AG08395 (cell line): ENCODE results near the gene ATP6V1B1.

Source experiments
- DNase-seq: peaks from one replicate; pipeline ENCODE4 v3.0.0; 2012; ENCODE audit warnings: mixed read lengths, low spot score

The ATP6V1B1 gene

DNA sequence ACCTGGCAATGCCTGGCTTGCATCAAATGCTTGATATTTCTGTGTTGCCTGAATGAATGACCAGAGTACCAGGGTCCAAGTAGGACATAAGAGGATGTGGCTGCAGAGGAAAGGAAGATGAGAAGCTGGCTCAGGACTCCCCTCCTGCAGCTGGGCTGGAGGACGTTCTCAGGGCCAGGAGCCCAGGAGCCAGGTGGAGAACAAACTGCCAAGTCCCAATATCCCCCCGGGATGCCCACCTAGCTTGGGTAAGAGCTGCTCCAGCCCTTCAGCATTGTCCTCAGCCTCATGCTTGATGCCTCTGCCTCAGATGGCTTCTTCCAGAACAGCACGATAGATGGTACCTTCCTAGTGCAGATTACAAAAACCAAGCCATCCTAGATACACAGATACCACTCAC, 8.6 kb upstream of the ATP6V1B1 start:
- DNase-seq: no peak

DNA sequence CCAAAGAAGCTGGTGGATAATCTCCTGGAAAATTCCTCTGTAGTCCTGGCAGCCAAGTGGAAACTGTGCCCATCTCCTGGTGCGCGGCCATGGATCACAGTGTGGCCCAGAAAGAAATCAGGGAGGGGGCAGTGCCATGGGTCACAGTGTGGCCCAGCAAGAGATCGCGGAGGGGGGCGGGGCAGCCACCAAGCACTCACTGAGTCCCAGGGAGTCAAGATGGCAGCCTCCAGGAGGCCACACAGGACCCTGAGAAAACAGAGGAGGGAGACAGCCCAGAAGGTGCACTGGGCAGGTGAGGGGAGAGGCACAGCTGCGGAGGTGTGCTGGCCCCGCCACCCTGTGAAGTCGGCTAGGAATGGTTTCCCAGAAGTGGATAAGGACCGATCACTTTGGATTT, 8.1 kb upstream of the ATP6V1B1 start:
- DNase-seq: no peak

DNA sequence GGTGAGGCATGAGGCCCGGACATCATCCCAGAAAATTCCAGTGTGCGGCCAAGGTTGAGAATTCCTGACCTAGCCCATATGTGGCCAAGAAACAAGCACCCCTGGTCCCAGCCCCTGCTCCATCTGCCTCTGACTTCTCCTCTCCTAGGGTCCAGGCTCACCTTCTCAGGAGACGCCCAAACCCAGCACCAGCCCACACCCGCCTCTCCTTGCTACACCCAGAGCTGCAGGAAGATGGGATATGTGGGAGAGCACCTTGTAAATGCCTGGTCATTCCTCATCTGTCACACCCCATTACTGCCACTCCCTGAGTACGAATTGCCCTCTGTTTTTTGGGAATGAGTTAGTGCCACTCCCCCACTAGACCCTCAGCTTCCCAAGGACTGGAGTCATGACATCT, 7.3 kb upstream of the ATP6V1B1 start:
- no peak for DNase-seq

DNA sequence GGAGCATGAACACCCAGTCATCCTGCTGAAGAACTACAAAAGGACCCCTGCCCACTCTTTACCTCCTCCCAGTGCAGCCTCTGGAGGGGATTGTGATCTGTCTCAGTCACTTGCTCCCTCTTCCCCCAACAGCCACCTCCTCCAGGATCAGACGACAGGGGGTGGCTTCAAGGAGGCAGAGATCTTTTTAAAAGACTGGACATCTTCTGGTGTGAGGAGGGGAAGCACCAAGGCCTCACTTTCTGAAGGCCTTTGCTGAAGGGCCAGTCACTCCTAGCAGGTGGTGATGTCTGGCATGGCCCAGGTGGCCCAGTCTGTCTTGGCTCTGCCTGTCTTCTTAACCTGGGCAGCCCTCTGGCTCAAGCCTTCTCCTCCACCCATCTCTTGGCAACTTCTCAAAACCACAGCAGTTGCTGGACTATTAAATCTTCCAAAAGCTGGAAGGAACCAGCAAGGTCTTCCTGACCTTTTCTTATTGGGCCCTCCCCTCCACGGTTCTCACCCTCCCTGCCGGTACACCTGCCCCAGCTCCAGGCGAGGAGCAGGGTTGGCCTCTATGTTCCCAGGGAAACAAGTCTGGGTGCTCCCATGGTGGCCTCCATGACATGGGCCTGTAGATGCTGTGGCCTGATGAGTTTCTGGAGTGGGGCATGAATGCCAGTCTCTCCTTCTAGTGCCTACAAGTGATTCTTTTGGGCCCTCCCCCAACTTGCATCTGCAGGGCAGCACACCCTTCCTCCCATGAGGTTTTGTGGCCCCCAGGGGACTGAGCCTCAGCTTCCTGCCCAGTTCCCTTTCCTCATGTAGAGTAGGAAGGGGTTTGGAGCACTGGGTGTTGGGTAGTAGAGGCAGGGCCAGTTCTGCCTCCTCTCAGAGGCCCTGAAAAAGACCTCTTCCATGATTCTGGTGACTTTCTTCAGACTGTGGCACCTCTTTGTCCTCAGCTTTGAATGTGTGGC, 5.0 kb upstream of the ATP6V1B1 start:
- no peak for DNase-seq

DNA sequence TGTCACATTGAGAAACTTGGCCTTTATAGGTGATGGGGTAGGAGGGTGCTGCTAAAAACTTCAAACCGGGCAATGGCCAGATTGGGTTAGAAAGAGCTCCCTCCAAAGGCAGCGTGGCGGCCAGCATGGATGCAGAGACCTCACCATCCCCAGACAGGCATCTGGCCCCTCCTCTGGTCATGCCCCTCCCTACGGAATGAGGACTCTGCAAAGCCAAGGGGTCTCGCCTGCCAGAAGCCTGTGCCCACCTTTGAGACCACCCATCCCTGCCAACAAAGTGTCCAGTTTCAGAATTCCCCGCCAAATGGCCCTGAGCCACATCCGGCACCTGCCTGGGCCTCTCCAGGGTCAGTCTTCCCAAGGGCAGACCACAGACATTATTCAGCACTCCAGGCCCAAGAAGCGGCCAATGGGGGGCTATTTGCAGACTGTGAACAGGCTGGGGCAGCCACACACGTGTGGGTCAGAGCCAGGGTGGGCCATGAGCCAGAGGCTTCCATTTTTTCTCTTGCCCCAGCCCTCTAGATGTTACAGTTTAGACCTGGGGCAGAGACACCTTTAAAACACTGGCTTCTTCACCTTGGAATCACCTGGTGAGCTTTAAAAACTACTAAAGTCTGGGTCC, 4.2 kb upstream of the ATP6V1B1 start:
- DNase-seq: no peak

DNA sequence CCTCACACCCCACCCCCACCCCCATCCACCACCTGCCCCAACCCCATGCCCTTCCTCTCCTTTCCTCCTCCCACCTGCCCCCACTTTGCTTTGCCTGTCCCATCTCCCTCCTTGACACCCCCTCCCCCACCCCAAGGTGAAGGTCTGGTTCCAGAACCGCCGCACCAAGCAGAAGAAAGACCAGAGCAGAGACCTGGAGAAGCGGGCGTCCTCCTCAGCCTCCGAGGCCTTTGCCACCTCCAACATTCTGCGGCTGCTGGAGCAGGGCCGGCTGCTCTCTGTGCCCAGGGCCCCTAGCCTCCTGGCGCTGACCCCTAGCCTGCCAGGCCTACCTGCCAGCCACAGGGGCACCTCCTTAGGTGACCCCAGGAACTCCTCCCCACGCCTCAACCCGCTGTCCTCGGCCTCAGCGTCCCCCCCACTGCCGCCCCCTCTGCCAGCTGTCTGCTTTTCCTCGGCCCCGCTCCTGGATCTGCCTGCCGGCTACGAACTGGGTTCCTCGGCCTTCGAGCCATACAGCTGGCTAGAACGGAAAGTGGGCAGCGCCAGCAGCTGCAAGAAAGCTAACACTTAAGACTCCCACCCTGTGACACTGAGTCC, 3.0 kb upstream of the ATP6V1B1 start:
- no peak for DNase-seq

DNA sequence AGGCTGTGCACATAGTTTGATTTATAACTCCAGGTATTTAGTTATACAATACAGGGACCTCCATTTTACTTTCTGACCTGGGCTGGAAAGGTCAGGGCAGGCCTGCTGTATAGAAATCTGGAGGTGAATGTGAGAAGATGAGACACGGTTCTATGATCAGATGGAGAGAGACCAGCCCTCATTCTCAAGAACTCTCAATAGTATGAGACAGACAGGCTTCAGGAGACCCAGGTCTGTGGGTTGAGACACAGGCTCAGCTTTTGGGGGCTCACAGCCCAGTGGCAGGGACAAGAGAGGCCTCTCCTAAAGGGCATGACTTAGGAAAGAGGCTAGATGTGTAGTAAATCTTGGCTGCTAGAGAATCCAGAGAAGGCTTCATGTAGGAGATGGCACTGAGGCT, 719 bp upstream of the ATP6V1B1 start:
- DNase-seq: no peak

DNA sequence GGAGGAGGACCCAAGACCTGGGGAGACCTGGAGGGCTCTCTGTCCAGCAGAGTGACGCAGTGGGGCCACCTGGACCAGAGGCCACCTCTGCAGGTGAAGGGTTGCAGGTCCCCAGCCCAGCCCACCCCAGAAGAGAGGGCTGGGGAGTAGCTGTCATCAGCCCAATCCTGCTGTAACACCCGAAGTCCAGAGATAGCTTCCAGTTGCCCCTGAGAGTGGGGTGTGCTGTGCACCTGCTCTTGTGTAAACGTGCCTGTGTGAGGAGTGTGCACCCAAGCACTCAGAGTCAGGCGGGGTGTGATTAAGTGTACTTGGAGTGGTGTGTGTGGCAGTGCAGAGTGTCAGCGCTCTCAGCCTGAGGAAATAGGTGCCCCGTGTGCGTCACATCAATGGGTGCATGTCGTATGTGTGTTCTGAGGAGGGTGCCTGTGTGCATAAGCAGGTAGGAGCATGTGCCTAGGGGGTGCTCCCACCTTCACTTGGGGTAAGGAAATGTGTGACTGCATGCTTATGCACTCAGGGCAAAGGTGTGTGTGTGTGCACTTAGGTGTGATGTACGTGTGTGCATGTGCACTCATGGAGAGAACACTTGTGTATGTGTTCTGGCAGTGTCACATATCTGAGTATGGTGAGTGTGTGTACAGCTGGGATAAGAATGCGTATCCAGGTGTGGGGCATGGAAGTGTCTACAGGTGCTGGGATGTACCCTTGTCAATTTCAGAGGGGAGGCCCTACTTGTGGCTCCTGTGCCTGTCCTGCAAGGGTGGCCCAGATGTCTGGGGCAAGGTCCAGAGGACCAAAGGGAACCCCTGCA, 672 bp downstream of the ATP6V1B1 start:
- DNase-seq: no peak

DNA sequence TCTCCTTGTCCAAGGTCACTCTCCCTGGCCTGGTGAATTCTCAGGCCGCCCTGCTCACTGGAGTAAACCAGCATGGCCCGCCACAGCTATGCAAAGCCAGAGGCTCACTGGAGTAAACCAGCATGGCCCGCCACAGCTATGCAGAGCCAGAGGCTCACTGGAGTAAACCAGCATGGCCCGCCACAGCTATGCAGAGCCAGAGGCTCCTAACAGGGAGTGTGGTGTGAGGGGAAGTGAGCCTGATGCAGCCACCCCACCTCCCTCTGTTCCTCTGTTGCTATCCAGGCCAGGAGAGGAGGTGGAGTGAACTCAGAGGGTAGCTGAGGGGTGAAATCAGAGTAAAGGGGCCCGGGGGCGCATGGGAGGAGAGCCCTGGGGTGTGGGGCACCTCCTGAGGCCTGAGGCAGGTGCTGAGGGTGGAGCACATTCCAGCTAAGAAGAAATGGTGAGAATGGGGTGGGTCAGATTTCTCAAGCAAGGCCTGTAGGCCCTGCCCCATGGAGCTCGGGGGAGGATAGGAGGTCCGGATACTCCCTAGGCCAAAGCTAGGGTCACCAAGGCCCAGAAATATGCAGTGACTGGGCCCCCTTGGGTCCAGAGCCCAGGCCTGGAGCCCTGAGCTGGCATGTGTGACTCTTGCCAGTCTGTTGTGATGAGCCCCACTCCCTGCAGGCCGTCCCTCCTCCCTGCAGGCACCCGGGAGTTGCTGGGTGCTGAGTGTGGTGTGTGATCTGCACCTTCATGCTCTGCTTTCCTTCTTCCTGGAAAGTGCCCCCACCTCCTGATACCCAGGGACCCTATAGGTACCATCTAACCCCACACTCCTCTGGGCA, 1.5 kb downstream of the ATP6V1B1 start:
- DNase-seq: no peak

DNA sequence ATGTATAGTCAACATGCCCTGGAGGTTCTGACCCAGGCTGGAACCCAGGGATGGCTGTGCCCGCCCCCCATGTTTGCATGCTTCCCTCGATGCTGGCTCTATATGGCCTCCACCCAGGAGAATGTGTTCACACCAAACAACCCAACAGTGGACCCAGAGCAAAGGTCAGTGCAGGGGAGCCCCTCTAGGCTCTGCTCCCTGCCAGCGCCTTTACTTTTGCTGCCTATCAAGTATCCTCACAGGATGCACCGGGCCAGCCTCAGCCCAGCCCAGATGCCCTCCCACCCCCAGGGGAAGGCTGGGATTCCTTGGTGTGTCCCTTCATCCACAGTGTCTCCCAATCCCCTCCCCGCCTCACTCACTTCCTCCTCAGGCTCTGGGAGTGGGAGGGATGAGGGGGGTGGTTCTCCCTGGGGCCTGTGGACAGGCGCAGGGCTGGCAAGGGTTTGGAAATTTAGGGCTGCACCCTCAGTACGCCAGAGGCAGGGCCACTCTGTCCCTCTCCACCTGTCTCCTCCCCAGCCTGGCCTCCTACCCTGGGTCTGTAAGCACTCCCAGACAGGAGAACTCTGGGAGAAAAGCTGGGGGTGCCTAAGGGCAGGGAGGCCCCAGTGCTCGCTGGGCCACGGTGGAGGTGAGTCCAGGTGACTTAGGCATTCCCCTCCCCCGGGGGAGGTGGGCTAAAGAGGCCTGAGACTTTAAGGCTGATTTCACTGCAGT, 2.3 kb downstream of the ATP6V1B1 start:
- no peak for DNase-seq

DNA sequence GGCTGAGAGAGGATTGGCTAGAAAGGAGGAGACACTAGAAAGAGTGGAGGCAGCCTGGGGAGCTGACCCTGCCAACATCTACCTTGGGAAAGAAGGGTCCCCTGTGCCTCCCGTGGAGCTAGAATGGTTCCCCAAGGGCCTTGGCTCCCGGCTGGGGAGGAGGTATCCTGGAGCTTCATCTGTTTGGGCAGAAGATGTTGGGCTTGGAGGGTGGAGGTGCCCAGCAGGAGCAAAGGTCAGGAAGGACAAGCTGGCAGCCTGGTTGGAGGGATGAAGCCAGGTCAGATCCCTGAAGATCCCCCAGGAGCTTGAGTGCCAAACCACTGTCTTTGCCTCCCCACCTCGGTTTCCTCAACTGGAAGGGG, 2.9 kb downstream of the ATP6V1B1 start:
- DNase-seq: no peak

DNA sequence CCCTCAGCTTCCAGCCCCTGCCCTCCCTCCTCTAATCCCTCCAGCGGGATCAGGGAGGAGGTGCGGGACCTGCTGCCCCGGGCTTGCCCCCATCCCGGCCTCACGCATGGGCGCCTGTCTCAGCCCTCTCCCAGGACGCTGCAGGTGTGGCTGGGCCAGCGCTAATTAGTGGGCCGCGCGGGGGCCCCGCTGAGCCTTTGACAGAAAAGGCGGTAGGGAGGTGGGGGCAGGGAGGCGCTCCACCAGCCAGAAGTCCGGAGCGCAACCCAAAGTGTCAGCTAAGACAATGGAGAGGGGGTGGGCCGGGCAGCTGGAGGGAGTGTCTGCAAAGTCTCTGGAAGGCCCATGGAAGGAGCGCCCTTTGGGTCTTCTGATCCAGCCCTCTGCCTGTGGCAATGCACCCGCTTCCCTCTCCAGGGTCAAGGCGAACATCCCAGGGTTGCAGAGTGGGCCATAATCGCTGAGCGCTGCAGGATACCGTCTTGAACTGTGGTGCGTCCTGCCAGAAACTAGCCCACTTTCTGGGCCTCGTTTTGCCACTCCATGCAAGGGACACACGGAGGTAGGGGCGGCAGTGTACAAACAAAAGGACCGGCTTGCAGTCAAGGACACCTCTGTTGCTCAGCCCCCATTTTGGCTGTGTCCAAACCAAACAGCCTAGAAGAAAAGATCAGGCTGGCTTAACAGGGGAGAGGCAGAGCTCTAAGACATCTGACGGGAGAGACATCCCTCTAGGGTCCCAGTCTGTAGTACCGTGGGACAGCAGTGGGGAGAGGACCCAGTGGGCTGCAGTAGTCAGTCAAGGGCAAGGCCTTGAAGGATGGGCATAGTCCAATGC, 3.5 kb downstream of the ATP6V1B1 start:
- no peak for DNase-seq

DNA sequence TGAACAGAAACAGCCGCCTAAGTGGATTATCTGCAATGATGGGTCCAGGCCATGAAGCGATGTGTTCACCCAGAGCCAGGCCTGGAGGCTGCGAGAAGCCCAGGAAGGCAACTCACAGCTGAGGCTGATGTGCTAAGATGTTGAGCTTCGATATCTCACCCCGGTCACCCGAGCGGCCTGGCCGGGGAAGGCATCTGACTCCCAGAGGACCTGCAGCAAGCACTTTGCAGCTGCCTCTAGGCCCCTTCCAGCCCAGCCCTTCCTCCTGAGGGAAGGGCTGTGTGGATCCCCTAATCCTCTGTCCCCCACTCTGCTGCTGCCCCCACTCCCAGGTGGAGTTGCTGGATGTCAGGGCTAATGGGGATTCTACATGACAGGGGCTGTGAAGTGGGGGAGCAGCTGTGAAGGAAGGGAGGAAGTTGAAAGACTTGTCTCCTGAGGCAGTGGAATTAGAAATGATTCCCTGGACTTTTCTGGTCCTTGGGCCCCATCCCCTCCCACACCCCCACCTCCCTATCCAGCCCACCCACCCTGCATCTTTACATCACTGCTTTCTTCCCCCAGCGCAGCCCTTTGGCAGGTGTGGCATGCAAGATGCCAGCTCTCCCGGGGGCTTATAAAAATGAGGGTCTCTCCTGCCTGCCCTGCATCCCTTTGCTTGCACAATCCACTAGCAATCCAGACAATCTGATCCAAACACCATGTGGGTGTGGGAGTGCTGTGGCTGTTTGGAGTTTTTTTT, 4.3 kb downstream of the ATP6V1B1 start:
- no peak for DNase-seq

DNA sequence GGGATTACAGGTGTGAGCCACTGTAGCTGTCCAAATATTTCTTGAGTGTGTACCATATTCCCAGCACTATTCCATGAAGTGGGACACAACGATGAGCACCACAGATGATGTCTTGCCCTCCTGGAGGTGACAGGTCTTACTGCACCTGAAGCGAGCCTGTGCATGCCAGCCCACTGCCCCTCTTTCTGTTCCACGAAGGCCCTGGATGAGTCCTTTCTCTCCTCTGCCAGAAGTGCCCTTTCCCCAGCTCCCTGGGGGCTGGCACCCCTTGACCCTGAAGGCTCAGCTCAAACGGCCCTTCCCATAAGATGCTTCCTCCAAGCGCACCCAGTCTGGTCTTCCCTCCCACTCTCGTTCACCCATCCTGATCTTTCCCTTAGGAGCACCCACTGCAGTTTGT, 5.5 kb downstream of the ATP6V1B1 start:
- DNase-seq: no peak

DNA sequence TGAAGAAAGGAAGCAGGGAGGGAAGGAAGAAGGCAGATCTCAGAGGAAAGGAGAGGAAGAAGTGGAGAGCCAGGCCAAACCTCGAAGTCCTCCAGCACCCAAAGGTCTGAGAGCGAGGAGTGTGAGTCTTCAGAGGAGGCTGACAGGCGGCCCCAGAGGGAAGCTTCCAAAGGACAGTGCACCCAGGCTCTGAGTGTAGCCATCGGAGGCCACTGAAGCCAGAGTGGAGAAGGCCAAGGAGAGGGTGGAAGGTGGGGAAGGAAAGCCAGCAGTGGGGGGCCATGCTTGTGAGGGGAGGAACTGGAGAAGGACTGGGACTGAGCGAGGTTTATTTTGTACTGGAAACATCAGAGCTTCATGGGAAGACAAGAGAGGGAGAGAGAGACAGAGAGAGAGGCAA, 6.0 kb downstream of the ATP6V1B1 start:
- DNase-seq: no peak

DNA sequence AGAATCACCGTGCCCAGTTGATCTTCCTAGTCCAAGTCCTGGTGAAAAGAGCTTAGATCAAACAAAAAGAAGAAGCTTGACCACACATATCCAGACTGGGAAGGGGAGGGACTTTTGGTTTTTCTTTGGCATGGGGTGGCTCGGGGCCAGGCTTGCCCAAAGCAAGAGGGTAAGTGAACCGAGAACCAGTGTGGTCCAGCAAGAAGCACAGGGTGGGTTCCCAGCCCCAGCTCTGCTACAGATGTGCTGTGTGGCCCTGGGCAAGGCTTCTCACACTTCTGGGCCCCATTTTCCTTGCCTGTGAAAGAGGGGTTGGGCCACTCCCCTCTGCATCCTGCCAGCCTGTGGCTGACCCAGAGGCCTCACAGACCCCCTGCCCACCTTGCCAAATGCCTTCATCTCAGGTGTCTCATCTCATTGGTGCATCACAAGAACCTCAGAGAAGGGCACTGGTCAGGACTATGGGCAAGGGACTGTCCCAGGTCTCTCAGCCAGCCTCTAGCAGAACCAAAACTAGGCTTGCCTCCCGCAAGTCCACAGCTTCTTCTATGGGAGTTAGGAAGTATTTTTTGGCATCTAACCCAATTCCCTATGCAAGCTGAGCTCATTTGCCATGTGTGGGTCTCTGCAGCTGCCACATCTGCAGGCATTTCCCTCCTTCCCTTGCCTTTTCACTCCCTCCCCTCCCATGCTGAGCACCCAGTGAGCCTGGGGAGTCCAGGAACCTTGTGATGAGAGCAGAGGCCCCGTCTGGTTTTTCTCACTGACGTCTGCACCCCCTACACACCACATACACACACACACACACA, 6.9 kb downstream of the ATP6V1B1 start:
- no peak for DNase-seq

DNA sequence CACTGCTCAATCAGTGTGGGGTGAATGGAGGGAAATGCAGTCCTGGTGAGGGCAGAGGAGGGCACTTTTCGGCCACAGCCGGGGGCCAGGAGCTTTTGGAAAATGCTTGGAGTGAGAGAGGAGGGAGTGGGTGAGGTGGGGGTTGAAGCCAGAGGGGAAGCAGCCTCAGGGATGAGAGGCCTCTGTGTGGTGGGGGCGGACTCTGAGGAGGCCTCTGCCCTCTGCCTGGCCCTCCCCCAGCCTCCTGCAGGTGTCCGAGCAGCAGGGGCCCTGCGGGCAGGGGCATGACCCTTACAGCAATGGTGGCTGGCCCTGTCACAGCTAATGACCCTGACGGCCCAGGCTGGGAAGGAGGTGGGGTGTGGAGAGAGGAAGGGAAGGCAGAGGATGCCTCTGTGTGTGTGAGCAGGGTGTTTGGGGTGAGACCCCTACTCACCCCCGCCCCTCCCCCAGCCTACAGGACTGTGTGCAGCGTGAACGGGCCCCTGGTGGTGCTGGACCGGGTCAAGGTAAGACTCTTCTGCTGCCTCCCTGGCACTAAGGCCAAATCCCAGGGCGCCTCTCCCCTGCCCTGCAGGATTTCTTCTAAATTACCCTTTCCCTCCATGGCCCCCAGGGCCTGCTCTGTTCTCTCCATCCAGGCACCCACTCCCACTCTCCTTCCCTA, 7.6 kb downstream of the ATP6V1B1 start:
- no peak for DNase-seq
